HG03571 (cell line): ENCODE results near the gene PCLO.
"Not testable (repeated sequence)": the region's sequence is repeated elsewhere in the genome, so short reads cannot be mapped to it uniquely, and the experiment has no call there.

Experiments used
- ATAC-seq: cut with Tn5 transposase; IDR thresholded peaks from one replicate; pipeline ENCODE4 v1.9.1; 2021; ENCODE audit not compliant: unreplicated experiment

PCLO gene

GRCh38 chr7:83130623-83131545 is 31.8 kb downstream of the PCLO start:
- no peak for ATAC-seq

DNA sequence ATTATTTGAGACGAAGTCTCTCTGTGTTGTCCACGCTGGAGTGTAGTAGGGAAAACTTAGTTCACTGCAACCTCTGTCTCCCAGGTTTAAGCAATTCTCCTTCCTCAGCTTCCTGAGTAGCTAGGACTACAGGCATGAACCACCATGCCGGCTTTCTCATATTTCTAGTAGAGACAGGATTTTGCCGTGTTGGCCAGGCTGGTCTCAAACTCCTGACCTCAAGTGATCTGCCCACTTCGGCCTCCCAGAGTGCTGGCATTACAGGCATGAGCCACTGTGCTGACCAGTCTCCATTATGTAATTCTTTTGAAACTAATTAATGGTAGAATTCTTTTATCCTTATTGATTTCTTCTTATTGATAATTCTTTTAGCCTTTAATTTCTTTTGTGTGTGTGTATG is 32.5 kb downstream of the PCLO start:
- no peak for ATAC-seq

DNA sequence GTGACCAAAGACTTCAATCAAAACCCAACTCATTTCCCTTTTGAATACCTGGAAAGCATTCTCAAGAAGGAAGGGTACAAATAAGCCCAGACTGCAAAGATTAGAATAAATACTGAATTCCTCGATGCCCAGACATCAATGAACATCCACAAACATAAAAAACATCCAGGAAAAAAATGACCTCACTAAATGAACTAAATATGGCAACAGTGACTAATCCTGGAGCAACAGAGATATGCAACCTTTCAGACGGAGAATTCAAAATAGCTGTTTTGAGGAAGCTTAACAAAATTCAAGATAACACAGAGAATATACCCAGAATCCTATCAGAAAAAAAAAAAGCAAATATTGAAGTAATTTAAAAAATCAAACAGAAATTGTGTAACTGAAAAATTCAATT is 43.2 kb downstream of the PCLO start:
- ATAC-seq = no peak

DNA sequence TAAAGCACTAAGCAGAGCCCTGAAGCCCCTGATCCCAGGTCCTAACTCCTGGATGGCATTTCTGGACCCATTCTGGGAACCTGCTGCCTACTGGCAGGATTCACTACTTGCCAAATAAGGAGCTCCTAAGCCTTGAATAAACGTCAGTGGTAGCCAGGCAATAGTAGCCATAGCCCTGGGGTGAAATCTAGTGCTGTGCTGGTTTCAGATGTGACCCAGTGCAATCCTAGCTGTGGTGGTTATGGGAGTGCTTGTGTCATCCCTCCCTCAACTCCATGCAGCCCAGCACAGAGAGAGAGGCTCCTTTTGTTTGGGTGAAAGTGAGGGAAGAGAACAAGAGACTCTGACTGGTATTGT is 43.7 kb downstream of the PCLO start:
- no peak for ATAC-seq

DNA sequence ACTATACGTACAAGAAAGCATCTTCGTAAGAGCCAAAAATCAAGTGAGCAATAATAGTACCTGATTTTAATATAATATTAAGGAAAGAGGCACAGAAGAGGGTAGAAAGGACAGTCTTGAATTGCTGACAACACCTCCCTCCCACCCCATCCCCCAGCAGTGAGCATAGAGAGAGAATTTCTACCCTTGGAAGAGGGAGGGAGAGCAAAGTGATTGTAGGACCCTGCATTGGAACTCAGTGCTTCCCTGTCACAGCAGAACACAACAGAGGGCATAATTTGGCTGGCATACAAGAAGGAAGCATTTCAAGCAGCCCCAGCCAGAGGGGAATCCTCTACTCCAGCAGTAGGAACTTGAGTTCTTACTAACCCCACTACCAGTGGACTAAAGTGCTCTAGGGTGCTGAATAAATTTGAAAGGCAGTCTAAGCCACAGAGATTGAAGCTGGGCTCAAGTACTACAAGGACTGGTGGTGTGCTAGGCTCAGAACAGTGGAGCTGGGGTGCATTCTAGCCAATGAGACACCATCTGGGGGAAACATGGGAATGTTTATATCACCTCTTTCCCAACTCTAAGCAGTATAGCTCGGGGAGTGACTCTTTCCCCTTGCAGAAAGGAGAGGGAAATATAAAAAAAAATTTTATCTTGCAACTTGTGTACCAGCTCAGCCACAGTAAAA is 44.2 kb downstream of the PCLO start:
- no peak for ATAC-seq

GRCh38 chr7:83117466-83117865 is 45.2 kb downstream of the PCLO start:
- ATAC-seq = no peak

DNA sequence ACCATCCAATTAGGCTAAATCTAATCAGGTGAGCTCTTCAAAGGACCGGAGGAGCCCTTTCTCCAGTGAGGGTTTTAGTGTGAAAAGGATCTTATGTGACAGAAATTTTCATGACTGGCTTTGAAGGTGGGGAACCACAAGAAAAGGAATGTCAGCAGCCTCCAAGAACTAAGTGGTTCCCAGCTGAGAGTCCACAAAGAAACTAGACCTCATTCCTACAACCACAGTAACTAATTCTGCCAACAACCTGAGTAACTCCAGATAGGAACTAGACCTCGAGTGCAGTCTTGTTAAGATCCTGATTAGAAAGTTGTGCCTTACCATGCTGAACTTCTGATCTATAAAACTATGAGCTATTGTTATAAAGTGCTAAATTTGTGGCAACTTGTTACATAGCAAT is 51.3 kb downstream of the PCLO start:
- no peak for ATAC-seq

- ATAC-seq = no peak
These were observed 53.3 kb downstream of the PCLO start for GRCh38 chr7:83109352-83109751.

DNA sequence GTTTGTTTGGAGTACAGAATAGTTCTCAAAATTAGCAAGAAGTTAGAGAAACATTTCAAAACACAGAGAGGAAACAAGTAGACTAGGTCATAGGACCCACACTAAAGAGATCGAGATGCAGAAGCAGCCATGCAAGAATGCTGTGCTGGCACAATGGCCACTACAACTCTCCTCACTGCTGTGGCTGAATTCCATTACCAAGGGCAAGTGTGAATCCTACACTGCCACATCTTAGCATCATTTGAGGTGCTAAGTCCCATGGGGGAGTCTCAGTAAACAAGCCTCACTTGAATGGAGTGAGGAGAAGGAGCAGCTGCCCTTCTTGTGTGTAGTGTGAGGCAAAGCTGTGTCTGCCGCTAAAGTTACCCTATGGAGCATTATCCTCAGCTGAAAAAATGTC is 56.7 kb downstream of the PCLO start:
- ATAC-seq = no peak

- ATAC-seq = no peak
These were observed 57.6 kb downstream of the PCLO start for GRCh38 chr7:83105063-83105462.

DNA sequence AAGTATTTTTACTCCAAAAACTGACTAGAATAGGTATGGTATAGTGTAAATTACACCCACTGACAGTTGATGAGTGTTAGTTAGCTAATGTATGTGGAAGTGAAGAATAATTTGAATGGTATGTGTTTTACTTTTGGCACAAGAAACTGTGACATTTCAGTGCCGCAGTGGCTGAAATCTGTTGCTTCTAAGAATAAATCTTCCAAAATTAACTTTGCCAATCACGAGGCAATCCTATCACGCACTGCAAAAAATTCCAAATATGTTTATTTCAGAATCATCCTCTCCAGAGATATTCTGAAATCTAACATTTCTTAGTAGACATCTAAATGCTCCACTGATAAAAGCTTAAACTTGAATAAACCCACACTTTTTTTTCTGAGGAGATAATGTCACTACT is 61.2 kb downstream of the PCLO start:
- no peak for ATAC-seq

DNA sequence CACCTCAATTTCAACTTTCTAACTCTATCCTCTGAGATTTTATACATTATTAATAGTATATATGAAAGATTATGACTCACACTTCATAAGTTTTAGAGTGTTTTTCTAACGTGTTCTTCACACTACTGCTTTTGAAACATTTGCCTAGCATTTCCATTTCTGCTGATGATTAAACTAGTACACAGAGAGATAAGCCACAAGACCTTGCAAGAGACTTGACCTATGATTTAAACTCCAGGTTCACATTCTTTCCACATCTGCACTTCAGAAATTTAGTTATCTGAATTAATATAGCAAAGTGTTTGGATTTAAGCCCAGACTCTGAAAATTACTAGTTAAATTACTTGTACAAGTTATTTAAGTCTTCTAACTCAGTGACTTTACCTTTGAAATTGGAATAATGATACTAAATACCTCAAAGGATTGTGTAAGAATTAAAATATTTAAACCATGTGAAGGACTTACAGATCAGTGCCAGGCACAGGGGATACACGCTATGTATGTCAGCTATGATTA is 66.6 kb downstream of the PCLO start:
- no peak for ATAC-seq

DNA sequence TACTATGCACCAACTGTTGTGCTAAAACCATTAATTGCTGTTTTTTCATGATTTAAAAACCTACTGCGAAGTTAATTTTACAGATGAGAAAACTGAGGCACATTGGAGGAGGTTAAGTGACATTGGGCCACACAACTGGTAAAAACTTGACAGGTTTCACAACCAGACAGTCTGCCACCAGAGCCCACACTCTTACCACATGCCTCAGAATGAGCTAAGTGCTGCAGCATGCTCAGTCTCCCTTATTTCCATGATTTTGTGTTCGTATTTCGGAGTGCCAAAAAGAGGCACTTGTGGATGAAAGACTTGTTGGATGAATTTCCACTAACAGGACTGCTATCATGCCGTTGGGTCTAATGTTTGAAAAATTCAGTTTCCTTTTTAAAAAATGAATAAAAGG is 77.4 kb downstream of the PCLO start:
- ATAC-seq = no peak

DNA sequence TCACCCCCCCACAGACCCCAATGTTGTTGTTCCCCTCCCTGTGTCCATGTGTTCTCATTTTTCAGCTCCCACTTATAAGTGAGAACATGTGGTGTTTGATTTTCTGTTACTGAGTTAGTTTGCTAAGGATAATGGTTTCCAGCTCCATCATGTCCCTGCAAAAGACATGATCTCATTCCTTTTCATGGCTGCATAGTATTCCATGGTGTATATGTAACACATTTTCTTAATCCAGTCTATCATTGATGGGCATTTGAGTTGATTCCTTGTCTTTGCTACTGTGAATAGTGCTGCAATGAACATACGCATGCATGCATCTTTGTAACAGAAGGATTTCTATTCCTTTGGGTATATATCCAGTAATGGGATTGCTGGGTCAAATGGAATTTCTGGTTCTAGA is 82.8 kb downstream of the PCLO start:
- ATAC-seq = not testable (repeated sequence)

- no peak for ATAC-seq
These were observed 85.4 kb downstream of the PCLO start for GRCh38 chr7:83077328-83077727.

GRCh38 chr7:83072576-83073517 is 89.8 kb downstream of the PCLO start:
- no peak for ATAC-seq

- ATAC-seq = no peak
These were observed 97.0 kb downstream of the PCLO start for GRCh38 chr7:83065714-83066113.

DNA sequence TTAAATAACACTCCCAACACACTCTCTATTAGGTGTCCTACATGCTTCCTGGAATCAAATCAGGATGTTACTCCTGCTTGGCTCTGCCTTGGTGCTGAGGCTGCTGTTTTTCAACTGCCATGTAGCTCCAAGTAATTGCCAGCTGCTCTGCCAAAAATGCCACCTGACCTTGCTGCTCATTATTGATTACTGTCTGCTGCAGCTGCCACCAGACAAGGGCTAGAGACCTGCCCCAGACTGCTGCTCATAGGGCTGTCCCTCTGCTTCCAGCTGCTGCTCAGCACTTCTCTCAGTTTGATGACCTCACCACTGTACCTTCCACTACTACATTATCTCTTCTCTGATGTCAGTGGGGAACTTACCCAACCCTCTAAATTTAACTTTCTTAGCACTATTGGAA is 102.5 kb downstream of the PCLO start:
- ATAC-seq = no peak

GRCh38 chr7:83058667-83059066 is 104.0 kb downstream of the PCLO start:
- ATAC-seq = no peak

DNA sequence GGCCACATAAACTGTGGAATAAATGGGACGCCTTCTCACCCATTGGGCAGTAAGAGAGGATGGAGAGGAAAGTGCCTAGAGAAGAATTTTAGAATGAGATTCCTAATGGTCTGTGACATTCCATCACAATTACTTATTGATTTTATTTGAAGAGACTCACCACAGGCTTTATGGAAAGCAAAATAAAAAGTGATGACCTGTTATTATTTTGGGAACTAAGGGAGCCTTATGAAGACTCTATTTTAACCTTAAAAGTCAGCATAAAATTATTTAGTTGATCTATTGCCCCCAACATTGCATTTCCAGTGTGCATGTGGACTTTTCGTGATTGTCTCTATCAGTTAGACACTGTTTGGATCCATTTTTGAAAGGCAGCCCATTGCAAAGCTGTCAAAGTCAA is 107.5 kb downstream of the PCLO start:
- ATAC-seq = no peak

- no peak for ATAC-seq
These were observed 108.2 kb downstream of the PCLO start for GRCh38 chr7:83054472-83054871.
